Lower lobe of right lung (tissue), 2 donors: ENCODE measurements around the gene ZNF547. TPM values are rescaled to one million over a fixed set of nuclear protein-coding genes. Genes with fewer than 3 reads are reported as not detected.

ENCODE experiments used
- ATAC-seq, 2 donors: fragments of 200-7000 bp; cut with Tn5 transposase; one replicate each; pipeline ENCODE4 v1.9.1; 2020 to 2022; ENCODE audit warnings: mild to moderate bottlenecking in 2 of 2, moderate library complexity in 2 of 2
- DNase-seq: peaks from one replicate; pipeline ENCODE4 v3.0.0-alpha.2; 2020
- H3K27ac ChIP-seq: fragments of 200-600 bp; one replicate; pipeline ENCODE4 v1.8.0; 2022
- H3K27me3 ChIP-seq: fragments of 200-600 bp; one replicate; pipeline ENCODE4 v1.8.0; 2022; ENCODE audit warnings: low read depth
- H3K36me3 ChIP-seq: fragments of 200-600 bp; one replicate; pipeline ENCODE4 v1.8.0; 2022; ENCODE audit warnings: mild to moderate bottlenecking
- H3K4me1 ChIP-seq: fragments of 200-600 bp; one replicate; pipeline ENCODE4 v1.8.0; 2022
- H3K4me3 ChIP-seq: fragments of 200-600 bp; one replicate; pipeline ENCODE4 v1.8.0; 2022; ENCODE audit warnings: mild to moderate bottlenecking
- H3K9me3 ChIP-seq: fragments of 200-600 bp; one replicate; pipeline ENCODE4 v1.8.0; 2022
- intact Hi-C: fragments of 100-400 bp; cut with DNase I; formaldehyde crosslinking; loops from one replicate; pipeline ENCODE4 v1.11.0; 2022
- total RNA-seq: library from RNA; stranded (reverse); fragmentation: NEBNext Ultra II Directional; extraction: Animal tissue kit (Norgen Biotek cat#: 25700); gene quantifications from one replicate; pipeline ENCODE4 v1.2.1, GENCODE V29; 2021
- TF ChIP-seq, protein P1 (sequence below): fragments of 200-600 bp; IDR thresholded peaks from one replicate; pipeline ENCODE4 v1.8.0; 2022; ENCODE audit warnings: antibody characterized with exemption, mild to moderate bottlenecking
- donor health status: DM: no; HTN: yes; CAD: no; lungs with severe emphysema.

The ZNF547 gene
- total RNA-seq, 1 donor from 2014 or later = 3.4 TPM

DNA sequence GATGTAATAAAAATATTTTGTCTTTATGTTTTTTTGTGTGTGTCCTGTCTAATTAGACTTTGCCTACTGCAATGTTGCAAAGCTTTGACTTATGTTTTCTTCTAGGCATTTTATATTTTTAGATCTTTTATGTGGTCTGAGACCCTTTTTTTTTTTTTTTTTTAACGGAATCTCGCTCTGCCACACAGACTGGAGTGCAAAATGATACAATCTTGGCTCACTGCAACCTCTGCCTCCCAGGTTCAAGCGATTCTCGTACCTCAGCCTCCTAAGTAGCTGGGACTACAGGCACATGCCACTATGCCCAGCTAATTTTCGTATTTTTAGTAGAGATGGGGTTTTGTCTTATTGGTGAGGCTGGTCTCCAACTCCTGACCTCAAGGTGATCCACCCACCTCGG, 20.8 kb upstream of the ZNF547 start:
- H3K27ac ChIP-seq = no peak overlapping the region
- TF ChIP-seq, protein P1, sequence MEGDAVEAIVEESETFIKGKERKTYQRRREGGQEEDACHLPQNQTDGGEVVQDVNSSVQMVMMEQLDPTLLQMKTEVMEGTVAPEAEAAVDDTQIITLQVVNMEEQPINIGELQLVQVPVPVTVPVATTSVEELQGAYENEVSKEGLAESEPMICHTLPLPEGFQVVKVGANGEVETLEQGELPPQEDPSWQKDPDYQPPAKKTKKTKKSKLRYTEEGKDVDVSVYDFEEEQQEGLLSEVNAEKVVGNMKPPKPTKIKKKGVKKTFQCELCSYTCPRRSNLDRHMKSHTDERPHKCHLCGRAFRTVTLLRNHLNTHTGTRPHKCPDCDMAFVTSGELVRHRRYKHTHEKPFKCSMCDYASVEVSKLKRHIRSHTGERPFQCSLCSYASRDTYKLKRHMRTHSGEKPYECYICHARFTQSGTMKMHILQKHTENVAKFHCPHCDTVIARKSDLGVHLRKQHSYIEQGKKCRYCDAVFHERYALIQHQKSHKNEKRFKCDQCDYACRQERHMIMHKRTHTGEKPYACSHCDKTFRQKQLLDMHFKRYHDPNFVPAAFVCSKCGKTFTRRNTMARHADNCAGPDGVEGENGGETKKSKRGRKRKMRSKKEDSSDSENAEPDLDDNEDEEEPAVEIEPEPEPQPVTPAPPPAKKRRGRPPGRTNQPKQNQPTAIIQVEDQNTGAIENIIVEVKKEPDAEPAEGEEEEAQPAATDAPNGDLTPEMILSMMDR = no peak
- H3K4me3 ChIP-seq = no peak overlapping the region
- no peaks in the 10 kb centered on the region for H3K36me3 ChIP-seq
- H3K27me3 ChIP-seq = no peaks in the 10 kb centered on the region
- intact Hi-C loops = no loop called here
- H3K9me3 ChIP-seq = no peaks in the 10 kb centered on the region
- no peak for ATAC-seq
- no peaks in the 10 kb centered on the region for H3K4me1 ChIP-seq
- DNase-seq = no peak

DNA sequence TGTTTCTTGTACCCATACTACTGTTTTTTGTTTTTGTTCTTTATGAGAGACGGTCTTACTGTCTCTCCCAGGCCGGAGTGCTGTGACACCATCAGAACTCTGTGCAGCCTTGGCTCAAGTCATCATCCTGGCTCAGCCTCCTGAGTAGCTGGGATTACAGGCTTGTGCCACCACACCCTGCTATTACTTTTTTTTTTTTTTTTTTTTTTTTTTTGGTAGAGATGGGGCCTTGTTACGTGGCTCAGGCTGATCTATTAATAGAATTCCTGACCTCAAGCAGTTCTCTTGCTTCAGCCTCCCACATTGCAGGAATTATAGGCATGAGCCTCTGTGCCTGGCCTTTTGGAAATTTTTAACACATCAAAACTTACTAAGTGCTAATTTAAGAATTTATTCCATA, 15.2 kb upstream of the ZNF547 start:
- DNase-seq = no peak
- H3K4me1 ChIP-seq = peaks cover 18% of the 10 kb centered on the region
- H3K9me3 ChIP-seq = peaks cover 10% of the 10 kb centered on the region
- TF ChIP-seq, protein P1 = no peak
- H3K4me3 ChIP-seq = no peak overlapping the region
- ATAC-seq = no peak
- no peaks in the 10 kb centered on the region for H3K27me3 ChIP-seq
- H3K36me3 ChIP-seq = no peaks in the 10 kb centered on the region
- intact Hi-C loops = no loop called here
- no peak overlapping the region for H3K27ac ChIP-seq

DNA sequence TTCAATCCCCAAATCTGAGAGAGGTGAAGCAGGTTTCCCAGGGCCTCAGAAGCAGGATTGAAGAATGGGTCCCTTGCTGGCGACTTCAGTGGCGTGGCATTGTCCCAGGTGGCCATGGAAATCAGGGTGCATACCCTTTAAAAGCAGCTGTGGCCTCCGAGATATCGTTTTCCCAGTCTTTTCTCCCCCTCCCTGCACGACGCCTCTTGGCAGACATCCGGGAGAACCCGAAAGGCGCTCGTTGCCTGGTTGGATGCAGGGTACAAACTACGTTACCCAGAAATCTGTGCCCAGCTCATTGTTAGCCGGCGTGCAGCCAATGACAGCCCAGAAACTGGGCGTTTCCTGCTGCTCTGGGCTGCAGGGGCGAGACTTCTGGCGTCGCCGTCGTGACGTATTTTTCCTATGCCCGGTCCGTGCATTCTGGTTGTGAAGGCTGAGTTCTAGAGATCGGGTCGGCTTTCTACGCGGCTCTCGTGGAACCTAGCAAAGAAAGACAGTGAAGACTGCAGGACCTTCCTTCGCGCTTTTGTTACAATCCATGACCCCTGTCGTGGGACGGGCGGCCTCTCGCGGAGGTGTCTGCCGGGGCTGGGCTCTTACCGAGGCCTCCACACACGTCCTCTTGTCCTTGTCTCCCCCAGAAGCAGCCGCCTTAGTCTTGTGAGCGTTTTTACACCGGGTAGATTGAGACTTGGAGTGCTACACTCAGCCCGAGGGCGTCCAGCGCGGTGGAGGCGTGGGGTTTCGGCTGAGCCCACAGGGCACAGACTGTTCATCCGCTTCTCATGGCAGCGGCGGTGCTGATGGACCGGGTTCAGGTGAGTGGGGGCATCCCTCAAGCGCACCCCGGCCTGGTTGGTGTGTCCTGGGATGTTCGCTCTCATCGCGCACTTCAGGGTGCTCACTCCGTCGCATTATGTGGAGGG, 12.2 kb upstream of the ZNF547 start, which contains the start of gene ZNF304:
Gene ZNF304 (plus strand): TSS at position 395 of the 929 bp plus-strand sequence. CDS start 394 bp downstream, at position 789.
- DNase-seq (peak; percentile 94), ATAC-seq (peak; percentile 98 to 100)
- TF ChIP-seq, protein P1 = no peak
- Histone ChIP-seq H3K27me3 (no peaks in the 10 kb centered on the region), H3K27ac (peak within 1 kb of the TSS; percentile 85), H3K4me1 (peaks cover 18% of the 10 kb centered on the region), H3K36me3 (peaks cover 24% of the 10 kb centered on the region), H3K4me3 (peak within 1 kb of the TSS; percentile 95), H3K9me3 (peaks cover 32% of the 10 kb centered on the region)
- intact Hi-C loops = no loop called here

DNA sequence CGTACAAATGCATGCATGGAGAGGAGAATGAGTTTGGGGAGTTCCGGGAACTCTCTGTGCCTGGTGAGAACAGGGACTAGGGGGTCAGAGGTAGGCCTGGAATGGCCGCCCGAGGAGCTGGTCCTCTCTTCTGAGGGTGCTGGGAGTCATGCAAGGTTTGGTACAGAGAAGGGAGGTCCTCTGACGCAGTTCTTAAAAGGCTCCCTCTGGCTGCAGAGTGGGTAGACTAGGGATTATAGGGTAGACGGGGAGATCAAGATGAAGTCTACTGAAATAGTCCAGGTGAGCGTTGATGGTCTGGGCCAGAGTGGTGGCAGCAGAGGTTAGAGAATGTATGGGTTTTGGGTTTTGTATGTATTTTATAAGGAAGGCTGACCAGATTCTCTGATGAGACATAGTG, 11.5 kb upstream of the ZNF547 start:
- TF ChIP-seq, protein P1 = no peak
- peaks cover 39% of the 10 kb centered on the region for H3K9me3 ChIP-seq
- peaks cover 31% of the 10 kb centered on the region for H3K36me3 ChIP-seq
- peaks cover 18% of the 10 kb centered on the region for H3K4me1 ChIP-seq
- H3K27me3 ChIP-seq = no peaks in the 10 kb centered on the region
- peak overlapping the region; percentile 85 for H3K27ac ChIP-seq
- DNase-seq (no peak), ATAC-seq (no peak)
- intact Hi-C loops = no loop called here
- H3K4me3 ChIP-seq = peak overlapping the region; percentile 95

DNA sequence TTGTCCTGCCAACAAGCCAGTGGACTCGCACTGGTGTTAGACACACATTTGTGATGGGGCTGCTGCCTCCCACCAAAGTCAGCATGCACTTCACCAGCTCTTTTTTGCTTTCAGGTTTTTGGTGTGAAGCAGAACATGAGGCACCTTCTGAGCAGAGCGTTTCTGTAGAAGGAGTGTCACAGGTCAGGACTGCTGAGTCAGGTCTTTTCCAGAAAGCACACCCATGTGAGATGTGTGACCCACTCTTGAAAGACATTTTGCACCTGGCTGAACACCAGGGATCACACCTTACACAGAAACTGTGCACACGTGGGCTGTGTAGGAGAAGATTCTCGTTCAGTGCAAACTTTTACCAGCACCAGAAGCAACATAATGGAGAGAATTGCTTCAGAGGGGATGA, 7.4 kb upstream of the ZNF547 start:
- TF ChIP-seq, protein P1 = no peak
- H3K4me1 ChIP-seq = peaks cover 12% of the 10 kb centered on the region
- peaks cover 66% of the 10 kb centered on the region for H3K9me3 ChIP-seq
- H3K36me3 ChIP-seq = peaks cover 43% of the 10 kb centered on the region
- H3K27ac ChIP-seq = no peak overlapping the region
- no peaks in the 10 kb centered on the region for H3K27me3 ChIP-seq
- intact Hi-C loops = no loop called here
- no peak overlapping the region for H3K4me3 ChIP-seq
- DNase-seq (no peak), ATAC-seq (no peak)
